H1 (cell line): ENCODE measurements around the gene LHCGR. TPM values are rescaled to one million over a fixed set of nuclear protein-coding genes. Genes with fewer than 3 reads are reported as not detected.

ENCODE experiments used
- CTCF ChIA-PET: fragments of 300-600 bp; sonication (Branson Sonifier 250); formaldehyde crosslinking; loops from one replicate; lab custom pipeline; 2021; ENCODE audit not compliant: partially characterized antibody; lab: Charles Lee
- POLR2A ChIA-PET: fragments of 300-600 bp; sonication (Branson Sonifier 250); formaldehyde crosslinking; loops from one replicate; lab custom pipeline; 2021; ENCODE audit warnings: inconsistent platforms; ENCODE audit not compliant: partially characterized antibody; lab: Charles Lee
- DNase-seq, 2 experiments: peaks; one replicate each; pipeline versions ENCODE4 v3.0.0 to v3.0.0-alpha.2; 2010 to 2022; ENCODE audit warnings: low spot score in 2 of 2, low read depth in 1 of 2, mixed read lengths in 1 of 2
- FAIRE-seq: peaks from 2 replicates; lab custom pipeline; 2011; peaks lifted over from hg19 to GRCh38; lab: Jason Lieb, UNC
- H2AFZ ChIP-seq: 2 replicates; pipeline ENCODE4 v1.8.1; 2012; ENCODE audit warnings: low read length, inconsistent platforms
- H2AK5ac ChIP-seq: 2 replicates; pipeline ENCODE4 v1.6.1; 2013; ENCODE audit warnings: low read depth, low read length
- H2BK120ac ChIP-seq: replicated peaks from 2 replicates; pipeline ENCODE3; 2013; ENCODE audit warnings: low read depth, low read length, inconsistent platforms
- H2BK12ac ChIP-seq: 2 replicates; pipeline ENCODE4 v1.6.1; 2013; ENCODE audit warnings: low read depth, low read length
- H2BK15ac ChIP-seq: 2 replicates; pipeline ENCODE4 v1.6.1; 2013; ENCODE audit warnings: low read length
- H2BK20ac ChIP-seq: 2 replicates; pipeline ENCODE4 v1.6.1; 2013; ENCODE audit warnings: low read length
- H2BK5ac ChIP-seq: 2 replicates; pipeline ENCODE4 v1.6.1; 2013; ENCODE audit warnings: low read depth, low read length
- H3K14ac ChIP-seq: 2 replicates; pipeline ENCODE4 v1.6.1; 2013; ENCODE audit warnings: inconsistent platforms; ENCODE audit not compliant: insufficient read length
- H3K18ac ChIP-seq: 2 replicates; pipeline ENCODE4 v1.6.1; 2013; ENCODE audit warnings: low read length; ENCODE audit errors: extremely low read depth
- H3K23ac ChIP-seq: 2 replicates; pipeline ENCODE4 v1.6.1; 2013; ENCODE audit warnings: inconsistent platforms; ENCODE audit not compliant: insufficient read length
- H3K23me2 ChIP-seq: 2 replicates; pipeline ENCODE4 v1.6.1; 2013; ENCODE audit warnings: low read depth, low read length
- H3K27ac ChIP-seq: 2 replicates; pipeline ENCODE4 v1.6.1; 2011; ENCODE audit warnings: low read depth, low read length, inconsistent platforms
- H3K27me3 ChIP-seq, 4 experiments: replicated peaks in 1 of 4; 1 replicate in 1 of 4; 2 replicates in 3 of 4; pipeline versions ENCODE4 v1.6.1 to v1.8.1; 2011 to 2013; ENCODE audit warnings: low read length in 3 of 4, mild to moderate bottlenecking in 3 of 4, inconsistent platforms in 2 of 4, mixed read lengths in 2 of 4, moderate library complexity in 1 of 4; ENCODE audit not compliant: control insufficient read depth in 3 of 4, insufficient read depth in 3 of 4; ENCODE audit errors: extremely low read depth in 1 of 4
- H3K36me3 ChIP-seq, 4 experiments: 2 replicates each; pipeline versions ENCODE4 v1.6.1 to v1.8.1; 2011 to 2013; ENCODE audit warnings: mild to moderate bottlenecking in 4 of 4, low read length in 3 of 4, moderate library complexity in 2 of 4, control low read depth in 1 of 4, inconsistent platforms in 1 of 4; ENCODE audit not compliant: insufficient read depth in 4 of 4, control insufficient read depth in 2 of 4
- H3K4ac ChIP-seq: replicated peaks from 2 replicates; pipeline ENCODE3; 2013; ENCODE audit warnings: low read length, low read depth, mixed read lengths, inconsistent platforms; ENCODE audit not compliant: insufficient read length
- H3K4me1 ChIP-seq, 4 experiments: replicated peaks in 1 of 4; 1 replicate in 1 of 4; 2 replicates in 3 of 4; pipeline versions ENCODE4 v1.6.1 to v1.8.1; 2011 to 2013; ENCODE audit warnings: low read length in 3 of 4, inconsistent platforms in 2 of 4, mixed read lengths in 1 of 4; ENCODE audit not compliant: insufficient read depth in 4 of 4, control insufficient read depth in 3 of 4
- H3K4me2 ChIP-seq, 2 experiments: 2 replicates each; pipeline versions ENCODE4 v1.6.1 to v1.8.1; 2011 to 2013; ENCODE audit warnings: low read depth in 2 of 2, low read length in 2 of 2, control low read depth in 1 of 2, inconsistent platforms in 1 of 2, mild to moderate bottlenecking in 1 of 2; ENCODE audit not compliant: insufficient read depth in 1 of 2
- H3K4me3 ChIP-seq, 4 experiments: fragments of 200-600, 300-600 bp in 1 of 4; sonication (generic), shearing (Covaris generic), sonication (Bioruptor Twin) in 1 of 4; 2 replicates each; pipeline versions ENCODE4 v1.5.1 to v1.8.1; 2011 to 2016; ENCODE audit warnings: low read length in 4 of 4, low read depth in 3 of 4, control low read depth in 2 of 4, inconsistent platforms in 2 of 4, mild to moderate bottlenecking in 2 of 4, mixed read lengths in 1 of 4, moderate library complexity in 1 of 4; ENCODE audit not compliant: insufficient read depth in 2 of 4; ENCODE audit errors: extremely low read depth in 1 of 4
- H3K56ac ChIP-seq: replicated peaks from 2 replicates; pipeline ENCODE3; 2013; ENCODE audit warnings: low read depth, mild to moderate bottlenecking, mixed read lengths, low read length, inconsistent platforms; ENCODE audit not compliant: insufficient read length
- H3K79me1 ChIP-seq: 2 replicates; pipeline ENCODE4 v1.6.1; 2013; ENCODE audit warnings: low read depth, low read length, control low read depth
- H3K79me2 ChIP-seq, 2 experiments: 2 replicates each; pipeline versions ENCODE4 v1.6.1 to v1.8.1; 2012 to 2013; ENCODE audit warnings: low read length in 2 of 2, mild to moderate bottlenecking in 2 of 2, inconsistent platforms in 1 of 2; ENCODE audit not compliant: insufficient read depth in 2 of 2, control insufficient read depth in 1 of 2
- H3K9ac ChIP-seq, 4 experiments: replicated peaks in 1 of 4; 1 replicate in 1 of 4; 2 replicates in 3 of 4; pipeline versions ENCODE4 v1.6.1 to v1.8.1; 2011 to 2013; ENCODE audit warnings: low read depth in 3 of 4, low read length in 3 of 4, control low read depth in 2 of 4, mild to moderate bottlenecking in 2 of 4, moderate library complexity in 2 of 4, inconsistent platforms in 1 of 4; ENCODE audit errors: extremely low read depth in 1 of 4
- H3K9me3 ChIP-seq, 2 experiments: 2 replicates each; pipeline versions ENCODE4 v1.6.1 to v1.8.1; 2012 to 2013; ENCODE audit warnings: mild to moderate bottlenecking in 2 of 2, moderate library complexity in 2 of 2, control low read depth in 1 of 2, inconsistent platforms in 1 of 2, low read depth in 1 of 2, low read length in 1 of 2, mixed read lengths in 1 of 2; ENCODE audit not compliant: insufficient read depth in 2 of 2
- H4K20me1 ChIP-seq, 2 experiments: replicated peaks in 1 of 2; 2 replicates each; pipeline versions ENCODE3 to v1.8.1; 2011 to 2013; ENCODE audit warnings: inconsistent platforms in 2 of 2, low read length in 2 of 2, mild to moderate bottlenecking in 1 of 2; ENCODE audit not compliant: insufficient read depth in 2 of 2, control insufficient read depth in 1 of 2
- H4K5ac ChIP-seq: 2 replicates; pipeline ENCODE4 v1.6.1; 2013; ENCODE audit warnings: low read length, low read depth, mixed read lengths, inconsistent platforms; ENCODE audit not compliant: insufficient read length
- H4K8ac ChIP-seq: 2 replicates; pipeline ENCODE4 v1.8.0; 2013; ENCODE audit warnings: mild to moderate bottlenecking, moderate library complexity, low read length, inconsistent platforms; ENCODE audit not compliant: insufficient read depth; ENCODE audit errors: extremely low read depth
- H4K91ac ChIP-seq: replicated peaks from 2 replicates; pipeline ENCODE3; 2013; ENCODE audit warnings: low read length, mixed read lengths, inconsistent platforms; ENCODE audit not compliant: insufficient read length
- ASH2L ChIP-seq: fragments of 200-600, 300-600 bp; sonication (generic); IDR thresholded peaks from one replicate; pipeline ENCODE4 v1.7.1; 2017; ENCODE audit warnings: low read length
- GTF2F1 ChIP-seq: IDR thresholded peaks from 2 replicates; pipeline ENCODE4 v1.6.1; 2012; ENCODE audit warnings: low read depth, low read length, improper control_type of control experiment, borderline replicate concordance
- JUND ChIP-seq: IDR thresholded peaks from 2 replicates; pipeline ENCODE4 v1.6.1; 2011; ENCODE audit warnings: mild to moderate bottlenecking, improper control_type of control experiment, low read length
- RBBP5 ChIP-seq: IDR thresholded peaks from 2 replicates; pipeline ENCODE4 v1.7.1; 2012; ENCODE audit warnings: low read depth, mild to moderate bottlenecking, inconsistent platforms, low read length, moderate library complexity, borderline replicate concordance
- TAF7 ChIP-seq: optimal IDR thresholded peaks from 2 replicates; pipeline ENCODE3; 2011; ENCODE audit warnings: low read depth, mild to moderate bottlenecking, inconsistent platforms, low read length, moderate library complexity, borderline replicate concordance
- TEAD4 ChIP-seq: IDR thresholded peaks from 2 replicates; pipeline ENCODE4 v1.6.1; 2012; ENCODE audit warnings: low read depth, low read length, inconsistent platforms, mixed read lengths
- WGBS, 2 experiments: shearing (Covaris generic) in 1 of 2; methylation state at CpG; one replicate each; pipeline versions ENCODE4 v1.1.6 to v1.1.7; 2013 to 2015; ENCODE audit warnings: low lambda C conversion rate in 2 of 2, mixed read lengths in 2 of 2, inconsistent platforms in 1 of 2, low coverage in 1 of 2, missing lambda C conversion rate in 1 of 2; ENCODE audit not compliant: insufficient replicate concordance in 2 of 2, insufficient coverage in 1 of 2, insufficient read length in 1 of 2; ENCODE audit errors: extremely low coverage in 1 of 2, missing lambda C conversion rate in 1 of 2; 5-methylcytosine and 5-hydroxymethylcytosine counted together
- polyA plus RNA-seq, 7 experiments: library from polyadenylated mRNA; depleted of rRNA in 3 of 7; stranded (reverse) in 5 of 7; unstranded in 2 of 7; fragments of >200 nt in 5 of 7; fragments of 200-250 nt in 2 of 7; gene quantifications; 1 replicate in 5 of 7; 2 replicates in 1 of 7; 4 replicates in 1 of 7; pipeline versions ENCODE4 v1.2.1 to v1.2.3, GENCODE V29; 2011 to 2013; ENCODE audit warnings: missing spikeins in 2 of 7, mixed read lengths in 2 of 7
- total RNA-seq: library from RNA; stranded (reverse); fragmentation: NEBNext Ultra II Directional; extraction: Animal tissue kit (Norgen Biotek cat#: 25700); gene quantifications from 2 replicates; pipeline ENCODE4 v1.2.1, GENCODE V29; 2021

Gene LHCGR
- total and polyA plus RNA-seq, 2 of the 8 experiments (the other 6 are each of a cell fraction or from before 2014, with no cell fraction given): 0.30 to 0.73 TPM

DNA sequence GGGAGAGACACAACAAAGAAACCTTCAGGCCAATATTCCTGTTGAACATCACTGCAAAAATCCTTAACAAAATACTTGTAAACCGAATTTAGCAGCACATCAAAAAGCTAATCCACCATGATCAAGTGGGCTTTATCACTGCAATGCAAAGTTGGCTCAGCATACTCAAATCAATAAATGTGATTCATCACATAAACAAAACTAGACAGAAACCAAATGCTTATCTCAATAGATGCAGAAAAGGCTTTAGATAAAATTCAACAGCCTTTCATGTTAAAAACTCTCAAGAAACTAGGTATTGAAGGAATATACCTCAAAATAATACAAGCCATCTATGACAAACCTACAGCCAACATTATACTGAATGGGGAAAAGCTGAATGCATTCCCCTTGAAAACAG lies 117.3 kb downstream of the LHCGR start:
- H3K79me1 ChIP-seq: no peaks in the 10 kb centered on the region
- no peak overlapping the region for H2AFZ ChIP-seq
- H4K91ac ChIP-seq: no peak overlapping the region
- TF ChIP-seq TAF7 (no peak), TEAD4 (no peak), GTF2F1 (no peak), JUND (no peak), RBBP5 (no peak), ASH2L (no peak)
- CTCF ChIA-PET: no interaction called here
- no peak overlapping the region for H2BK5ac ChIP-seq
- H3K9me3 ChIP-seq: 0 out of 4 replicates have a peak, but pooled peaks cover 0 to 3% of the 10 kb centered on the region in 2 experiments
- no peak overlapping the region for H3K14ac ChIP-seq
- POLR2A ChIA-PET: no interaction called here
- H3K79me2 ChIP-seq: no peaks in the 10 kb centered on the region
- H3K27ac ChIP-seq: no peak overlapping the region
- no peak overlapping the region for H3K18ac ChIP-seq
- H2BK15ac ChIP-seq: no peak overlapping the region
- no peak overlapping the region for H3K9ac ChIP-seq
- H2BK120ac ChIP-seq: no peak overlapping the region
- H3K23me2 ChIP-seq: no peaks in the 10 kb centered on the region
- WGBS, 2 experiments: 90% methylated on average over 1 of the region's 1 CpG; no CpG with 5 or more reads in 1 of the 2 experiments
- no peak overlapping the region for H2BK12ac ChIP-seq
- H3K4ac ChIP-seq: no peak overlapping the region
- FAIRE-seq (no peak), DNase-seq (no peak)
- no peaks in the 10 kb centered on the region for H3K27me3 ChIP-seq
- H2AK5ac ChIP-seq: no peak overlapping the region
- H3K56ac ChIP-seq: no peak overlapping the region
- no peak overlapping the region for H3K23ac ChIP-seq
- no peaks in the 10 kb centered on the region for H4K20me1 ChIP-seq
- H3K4me1 ChIP-seq: no peaks in the 10 kb centered on the region
- no peak overlapping the region for H3K4me3 ChIP-seq
- H3K4me2 ChIP-seq: no peak overlapping the region
- H3K36me3 ChIP-seq: no peaks in the 10 kb centered on the region
- no peak overlapping the region for H4K5ac ChIP-seq
- H4K8ac ChIP-seq: no peak overlapping the region
- no peak overlapping the region for H2BK20ac ChIP-seq
